ENCODE measurements around the gene TFIP11. TPM values are rescaled to one million over a fixed set of nuclear protein-coding genes. Genes with fewer than 3 reads are reported as not detected.

TFIP11 gene
- total RNA-seq, 4 donors from 2014 or later = 29.1 to 55.0 (median 35.7) TPM

GRCh38 chr22:26499188-26499703 is 13.0 kb downstream of the TFIP11 start:
- no peak overlapping the region for H3K4me3 ChIP-seq (ENCODE audit: low read depth, poor library complexity, severe bottlenecking)
- peak in 1 of 2 donors; percentile 58 for DNase-seq (ENCODE audit: low spot score in 2 of 2)
- intact Hi-C loops (cut with DNase I; ENCODE audit: low total_unique reads) = no loop called here
- no peak for TF ChIP-seq CTCF (IDR thresholded peaks at IDR 0.05)
- TF ChIP-seq POLR2A (IDR thresholded peaks at IDR 0.05) = no peak
- WGBS, 2 donors = 93% methylated on average over 25 of the region's 25 CpGs

- intact Hi-C loops (cut with DNase I; ENCODE audit: low total_unique reads) = no loop called here
- H3K4me3 ChIP-seq (ENCODE audit: low read depth, poor library complexity, severe bottlenecking) = no peak overlapping the region
- TF ChIP-seq POLR2A (IDR thresholded peaks at IDR 0.05) (no peak), CTCF (IDR thresholded peaks at IDR 0.05) (no peak)
- DNase-seq (ENCODE audit: low spot score in 2 of 2) = peak in 1 of 2 donors; percentile 1
- 86% methylated on average over 4 of the region's 4 CpGs for WGBS, 2 donors
Measured at GRCh38 chr22:26496456-26496855, 15.8 kb downstream of the TFIP11 start.

- H3K4me3 ChIP-seq (ENCODE audit: low read depth, poor library complexity, severe bottlenecking) = no peak overlapping the region
- DNase-seq (ENCODE audit: low spot score in 2 of 2) = peak in 1 of 2 donors; percentile 3
- TF ChIP-seq CTCF (IDR thresholded peaks at IDR 0.05) (no peak), POLR2A (IDR thresholded peaks at IDR 0.05) (no peak)
- intact Hi-C loops (cut with DNase I; ENCODE audit: low total_unique reads) = no loop called here
Measured at GRCh38 chr22:26494506-26494905, 17.8 kb downstream of the TFIP11 start.

DNA sequence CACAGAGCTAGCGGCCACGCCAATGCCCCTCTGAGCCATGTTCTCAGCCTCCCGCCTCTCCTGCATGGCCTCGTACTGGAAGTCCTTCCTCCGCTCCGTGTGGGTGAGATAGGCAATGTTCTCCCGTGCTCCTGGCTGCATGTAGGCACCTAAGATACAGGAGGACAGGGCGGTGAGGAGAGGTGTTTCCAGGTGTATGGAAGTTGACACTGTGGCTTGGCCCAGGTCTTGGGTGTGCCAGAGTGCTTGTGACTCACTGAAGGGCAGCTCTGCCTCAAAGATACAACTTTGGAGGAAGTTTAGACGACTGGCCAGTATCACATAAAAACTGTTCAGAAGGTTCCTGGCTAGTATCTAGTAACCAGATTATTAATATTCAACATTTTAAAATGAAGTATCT is 20.1 kb downstream of the TFIP11 start:
- DNase-seq (ENCODE audit: low spot score in 2 of 2) = no peak
- H3K4me3 ChIP-seq (ENCODE audit: low read depth, poor library complexity, severe bottlenecking) = no peak overlapping the region
- TF ChIP-seq CTCF (IDR thresholded peaks at IDR 0.05) = no peak
- no peak for TF ChIP-seq POLR2A (IDR thresholded peaks at IDR 0.05)
- 82 to 86% methylated on average over 9 of the region's 9 CpGs for WGBS, 2 donors
- intact Hi-C loops (cut with DNase I; ENCODE audit: low total_unique reads) = no loop called here

- no peak for DNase-seq (ENCODE audit: low spot score in 2 of 2)
- 76 to 78% methylated on average over 4 of the region's 4 CpGs for WGBS, 2 donors
- no peak for TF ChIP-seq POLR2A (IDR thresholded peaks at IDR 0.05)
- TF ChIP-seq CTCF (IDR thresholded peaks at IDR 0.05) = no peak
- intact Hi-C loops (cut with DNase I; ENCODE audit: low total_unique reads) = no loop called here
- no peak overlapping the region for H3K4me3 ChIP-seq (ENCODE audit: low read depth, poor library complexity, severe bottlenecking)
Measured at GRCh38 chr22:26489447-26490036, 22.7 kb downstream of the TFIP11 start.

- no peak for DNase-seq (ENCODE audit: low spot score in 2 of 2)
- TF ChIP-seq POLR2A (IDR thresholded peaks at IDR 0.05) (no peak), CTCF (IDR thresholded peaks at IDR 0.05) (no peak)
- WGBS, 2 donors = 34 to 46% methylated on average over 3 of the region's 3 CpGs
- H3K4me3 ChIP-seq (ENCODE audit: low read depth, poor library complexity, severe bottlenecking) = no peak overlapping the region
- intact Hi-C loops (cut with DNase I; ENCODE audit: low total_unique reads) = no loop called here
Measured at GRCh38 chr22:26487996-26488395, 24.3 kb downstream of the TFIP11 start.
